Endothelial cell (in vitro differentiated cells): ENCODE results near the gene VIPR1. TPM values are rescaled to one million over a fixed set of nuclear protein-coding genes. Genes with fewer than 3 reads are reported as not detected.
A peak's percentile ranks its signal among the peaks of the same experiment; 100 is the strongest.

Experiments used
- DNase-seq: peaks from one replicate; pipeline ENCODE4 v3.0.0; 2021; ENCODE audit warnings: low spot score
- H3K27ac Mint-ChIP-seq: one replicate; pipeline ENCODE4 v1.8.0; 2021; ENCODE audit warnings: mixed read lengths, inconsistent platforms; ENCODE audit not compliant: unreplicated experiment
- H3K27me3 Mint-ChIP-seq: one replicate; pipeline ENCODE4 v1.8.0; 2021; ENCODE audit warnings: mild to moderate bottlenecking, moderate library complexity, mixed read lengths, inconsistent platforms; ENCODE audit not compliant: unreplicated experiment
- H3K36me3 Mint-ChIP-seq: one replicate; pipeline ENCODE4 v1.8.0; 2021; ENCODE audit warnings: mild to moderate bottlenecking, low read depth, mixed read lengths, inconsistent platforms; ENCODE audit not compliant: unreplicated experiment
- H3K4me1 Mint-ChIP-seq: one replicate; pipeline ENCODE4 v1.8.0; 2021; ENCODE audit warnings: mild to moderate bottlenecking, mixed read lengths, inconsistent platforms; ENCODE audit not compliant: unreplicated experiment
- H3K4me3 Mint-ChIP-seq: one replicate; pipeline ENCODE4 v1.8.0; 2021; ENCODE audit warnings: mild to moderate bottlenecking, mixed read lengths, inconsistent platforms; ENCODE audit not compliant: unreplicated experiment
- H3K9me3 Mint-ChIP-seq: one replicate; pipeline ENCODE4 v1.8.0; 2021; ENCODE audit warnings: mixed read lengths, inconsistent platforms; ENCODE audit not compliant: unreplicated experiment
- total RNA-seq: library from RNA; stranded (reverse); fragmentation: NEBNext Ultra II Directional; extraction: Animal tissue kit (Norgen Biotek cat#: 25700); gene quantifications from one replicate; pipeline ENCODE4 v1.2.1, GENCODE V29; 2021; ENCODE audit not compliant: unreplicated experiment
- TF ChIP-seq, protein P1 (sequence below): fragments of 200-600 bp; sonication (generic); IDR thresholded peaks from one replicate; pipeline ENCODE4 v1.5.0; 2021; ENCODE audit warnings: antibody characterized with exemption; ENCODE audit not compliant: unreplicated experiment

VIPR1 gene
- total RNA-seq, 1 donor from 2014 or later: 5.4 TPM

DNA sequence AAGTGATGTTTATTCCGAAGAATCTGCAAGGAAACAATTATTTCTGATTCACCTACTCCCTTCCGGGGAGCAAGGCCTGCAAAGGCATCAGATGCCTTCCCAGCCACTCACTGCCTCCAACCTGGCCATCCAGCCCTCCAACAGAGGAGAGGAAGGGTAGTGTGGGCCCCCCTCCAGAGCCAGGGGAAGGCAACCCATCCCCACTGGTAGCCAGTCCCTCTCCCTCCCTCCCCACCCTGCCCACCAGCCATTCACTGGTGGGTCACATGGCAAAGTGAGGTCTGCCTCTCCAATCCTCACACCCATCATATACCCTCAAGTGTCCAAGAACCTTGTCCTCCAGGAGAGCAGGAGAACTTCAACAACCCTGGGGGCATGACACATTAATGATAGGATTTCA lies 2.4 kb upstream of the VIPR1 start:
- Mint-ChIP-seq H3K27me3 (peaks cover 21% of the 10 kb centered on the region), H3K9me3 (no peaks in the 10 kb centered on the region), H3K27ac (no peak overlapping the region), H3K4me3 (no peak overlapping the region), H3K36me3 (no peaks in the 10 kb centered on the region), H3K4me1 (peaks cover 15% of the 10 kb centered on the region)
- TF ChIP-seq, protein P1, sequence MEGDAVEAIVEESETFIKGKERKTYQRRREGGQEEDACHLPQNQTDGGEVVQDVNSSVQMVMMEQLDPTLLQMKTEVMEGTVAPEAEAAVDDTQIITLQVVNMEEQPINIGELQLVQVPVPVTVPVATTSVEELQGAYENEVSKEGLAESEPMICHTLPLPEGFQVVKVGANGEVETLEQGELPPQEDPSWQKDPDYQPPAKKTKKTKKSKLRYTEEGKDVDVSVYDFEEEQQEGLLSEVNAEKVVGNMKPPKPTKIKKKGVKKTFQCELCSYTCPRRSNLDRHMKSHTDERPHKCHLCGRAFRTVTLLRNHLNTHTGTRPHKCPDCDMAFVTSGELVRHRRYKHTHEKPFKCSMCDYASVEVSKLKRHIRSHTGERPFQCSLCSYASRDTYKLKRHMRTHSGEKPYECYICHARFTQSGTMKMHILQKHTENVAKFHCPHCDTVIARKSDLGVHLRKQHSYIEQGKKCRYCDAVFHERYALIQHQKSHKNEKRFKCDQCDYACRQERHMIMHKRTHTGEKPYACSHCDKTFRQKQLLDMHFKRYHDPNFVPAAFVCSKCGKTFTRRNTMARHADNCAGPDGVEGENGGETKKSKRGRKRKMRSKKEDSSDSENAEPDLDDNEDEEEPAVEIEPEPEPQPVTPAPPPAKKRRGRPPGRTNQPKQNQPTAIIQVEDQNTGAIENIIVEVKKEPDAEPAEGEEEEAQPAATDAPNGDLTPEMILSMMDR: no peak
- no peak for DNase-seq

DNA sequence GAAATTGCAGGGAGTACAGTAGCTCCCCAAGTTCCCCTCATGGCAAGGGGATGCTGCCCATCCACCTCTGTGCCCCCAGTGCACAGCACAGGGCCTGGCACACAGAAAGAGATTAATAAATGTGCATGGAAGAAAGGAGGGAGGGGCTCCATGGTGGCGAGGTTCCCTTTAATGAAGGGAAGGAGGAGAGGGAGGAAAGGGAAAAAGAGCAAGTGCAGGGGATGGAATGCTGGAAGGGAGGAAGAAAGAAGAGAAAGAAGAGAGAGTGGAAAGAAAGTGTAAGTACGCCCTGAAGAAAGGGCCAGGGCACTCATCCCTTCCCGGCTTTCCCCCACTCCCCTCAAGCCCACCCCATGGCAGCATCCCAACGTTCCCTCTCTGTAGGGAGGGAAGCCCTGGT lies 1.5 kb upstream of the VIPR1 start:
- Mint-ChIP-seq H3K36me3 (no peaks in the 10 kb centered on the region), H3K4me1 (peaks cover 15% of the 10 kb centered on the region), H3K4me3 (peak overlapping the region; percentile 62), H3K27ac (no peak overlapping the region), H3K9me3 (no peaks in the 10 kb centered on the region), H3K27me3 (peaks cover 21% of the 10 kb centered on the region)
- no peak for DNase-seq
- TF ChIP-seq, protein P1: no peak

DNA sequence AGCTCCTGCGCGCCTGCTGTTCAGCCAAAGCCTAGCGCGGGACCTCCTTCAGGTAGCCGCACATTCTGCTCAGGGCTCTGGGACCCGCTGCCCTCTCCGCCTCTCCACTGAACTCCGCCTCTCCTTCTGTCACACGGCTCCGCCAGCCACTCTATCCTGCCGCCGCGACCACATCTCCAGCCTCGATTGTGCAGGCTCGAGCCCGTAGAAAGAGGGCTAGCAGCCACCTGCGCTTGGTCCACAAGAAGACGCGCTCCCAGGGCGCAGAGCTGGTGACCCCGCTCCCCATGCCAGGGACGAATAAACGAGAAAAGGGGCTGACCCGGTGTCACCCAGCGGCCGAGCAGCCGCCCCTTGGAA lies 1.1 kb upstream of the VIPR1 start:
- Mint-ChIP-seq H3K36me3 (no peaks in the 10 kb centered on the region), H3K27me3 (peaks cover 23% of the 10 kb centered on the region), H3K9me3 (no peaks in the 10 kb centered on the region), H3K27ac (no peak overlapping the region), H3K4me1 (peaks cover 15% of the 10 kb centered on the region), H3K4me3 (peak overlapping the region; percentile 74)
- TF ChIP-seq, protein P1: no peak
- peak; percentile 28 for DNase-seq

DNA sequence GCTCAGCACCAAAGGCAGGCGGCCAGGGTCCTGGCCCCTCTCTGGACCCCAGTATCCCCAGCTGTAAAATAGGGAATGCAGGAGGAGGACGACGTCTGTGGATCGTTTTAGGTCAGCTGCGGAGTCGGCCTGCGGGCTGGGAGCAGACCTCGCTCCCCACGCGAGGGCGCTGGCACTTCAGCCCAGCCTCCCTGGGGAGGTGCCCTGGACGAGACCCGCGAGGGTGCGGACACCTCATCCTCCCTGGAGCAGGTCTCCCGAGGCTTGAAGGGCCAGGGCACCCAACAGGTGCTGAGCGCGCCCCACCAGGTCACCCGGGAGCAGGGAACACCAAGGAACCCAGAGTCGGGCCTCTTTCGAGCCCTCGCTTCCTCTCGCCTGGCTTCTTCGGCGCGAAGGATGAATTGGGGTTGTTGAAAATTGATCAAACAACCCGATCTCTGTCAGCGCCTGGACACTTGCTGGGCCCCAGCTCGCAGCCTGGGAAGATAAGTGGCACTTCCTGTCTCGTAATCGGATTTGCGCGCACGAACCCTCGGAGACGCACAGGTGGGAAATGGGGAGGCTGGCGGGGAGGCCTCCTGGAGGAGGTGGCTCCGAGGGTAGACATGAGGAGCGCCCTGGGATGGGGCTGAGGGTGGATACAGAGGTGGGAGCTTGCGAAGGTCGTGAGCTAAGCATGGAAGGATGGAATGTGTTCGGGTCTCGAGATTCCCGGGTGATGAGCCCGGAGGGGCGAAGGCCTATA lies 588 bp upstream of the VIPR1 start:
- TF ChIP-seq, protein P1: peak; percentile 14
- DNase-seq: peak; percentile 66
- peaks cover 26% of the 10 kb centered on the region for H3K27me3 Mint-ChIP-seq
- H3K9me3 Mint-ChIP-seq: no peaks in the 10 kb centered on the region
- no peaks in the 10 kb centered on the region for H3K36me3 Mint-ChIP-seq
- H3K27ac Mint-ChIP-seq: no peak overlapping the region
- H3K4me3 Mint-ChIP-seq: peak overlapping the region; percentile 87
- peaks cover 17% of the 10 kb centered on the region for H3K4me1 Mint-ChIP-seq

DNA sequence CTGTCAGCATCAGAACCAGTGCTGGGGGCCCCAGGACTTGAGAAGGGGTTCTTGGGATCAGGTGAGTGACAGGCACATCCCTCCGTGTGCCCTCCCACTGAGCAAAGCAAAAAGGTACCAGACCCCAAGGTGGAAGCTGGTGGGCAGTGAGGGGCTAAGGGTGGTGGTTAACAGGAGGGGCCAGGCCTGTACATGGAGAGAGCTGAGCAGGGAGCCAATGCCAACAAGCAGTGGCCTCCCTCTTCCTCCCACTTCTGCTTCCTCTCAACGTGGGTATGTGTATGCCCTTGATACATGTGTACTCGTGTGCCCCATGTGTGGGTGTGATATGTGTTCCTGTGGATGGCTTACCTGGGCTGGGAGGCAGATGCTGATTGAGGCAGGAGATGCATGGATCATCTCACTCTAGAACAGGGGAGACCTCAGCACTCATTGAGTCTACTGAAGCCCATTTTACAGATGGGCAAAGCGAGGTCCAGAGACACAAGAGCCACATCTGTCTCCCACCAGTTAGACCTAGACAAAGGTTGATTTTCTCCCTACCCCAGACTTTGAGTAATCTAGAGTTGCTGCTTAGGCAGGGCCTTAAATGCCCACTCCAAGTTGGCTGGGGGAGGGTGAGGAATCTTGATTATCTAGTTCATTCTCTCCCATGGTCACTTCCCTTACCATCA lies 945 bp downstream of the VIPR1 start:
- peak overlapping the region; percentile 57 for H3K4me3 Mint-ChIP-seq
- peaks cover 25% of the 10 kb centered on the region for H3K4me1 Mint-ChIP-seq
- TF ChIP-seq, protein P1: no peak
- H3K27ac Mint-ChIP-seq: no peak overlapping the region
- peaks cover 24% of the 10 kb centered on the region for H3K27me3 Mint-ChIP-seq
- H3K9me3 Mint-ChIP-seq: no peaks in the 10 kb centered on the region
- DNase-seq: no peak
- no peaks in the 10 kb centered on the region for H3K36me3 Mint-ChIP-seq
